A549 (cell line): Measurements from ENCODE around the gene ZNF791. TPM values are rescaled to one million over a fixed set of nuclear protein-coding genes. Genes with fewer than 3 reads are reported as not detected.

Experiments used
- ATAC-seq, 2 experiments: fragments of 200-7000 bp in 1 of 2; fragments of >200 bp in 1 of 2; cut with Nextera tagmentation in 1 of 2; cut with Tn5 transposase in 1 of 2; 3 replicates each; pipeline versions ENCODE4 v1.8.0 to v1.9.1; 2018 to 2020; ENCODE audit warnings: mild to moderate bottlenecking in 1 of 2, moderate library complexity in 1 of 2
- CTCF ChIA-PET: fragments of 300-600 bp; sonication (Branson Sonifier 250); formaldehyde crosslinking; extraction: SDS; loops from one replicate; lab custom pipeline; 2021; ENCODE audit warnings: antibody characterized with exemption, inconsistent platforms; lab: Yijun Ruan, JAX
- POLR2A ChIA-PET: fragments of 350-600 bp; formaldehyde crosslinking; extraction: SDS; loops from one replicate; lab custom pipeline; 2021; ENCODE audit warnings: antibody characterized with exemption, inconsistent platforms; lab: Yijun Ruan, JAX
- DNase-seq, 2 experiments: peaks; one replicate each; pipeline versions ENCODE4 v3.0.0 to v3.0.0-alpha.2; 2011 to 2016; ENCODE audit warnings: low read depth in 1 of 2, low spot score in 1 of 2
- FAIRE-seq: peaks from 2 replicates; lab custom pipeline; 2011; peaks lifted over from hg19 to GRCh38; lab: Jason Lieb, UNC
- H3K27ac ChIP-seq, 2 experiments: fragments of >200 bp; sonication (Bioruptor Twin); formaldehyde crosslinking; 3 replicates each; pipeline ENCODE4 v1.5.1; 2016 to 2017
- H3K4me1 ChIP-seq: fragments of >200 bp; sonication (Bioruptor Twin); formaldehyde crosslinking; 3 replicates; pipeline ENCODE4 v1.6.1; 2016
- H3K4me2 ChIP-seq: fragments of >200 bp; sonication (Bioruptor Twin); formaldehyde crosslinking; 3 replicates; pipeline ENCODE4 v1.6.1; 2016
- H3K4me3 ChIP-seq: fragments of >200 bp; sonication (Bioruptor Twin); formaldehyde crosslinking; 3 replicates; pipeline ENCODE4 v1.5.1; 2016
- H3K9me3 ChIP-seq: fragments of >200 bp; sonication (Bioruptor Twin); formaldehyde crosslinking; 3 replicates; pipeline ENCODE4 v1.6.1; 2016
- FOSB ChIP-seq: fragments of 250-450 bp; sonication (Bioruptor Pico); IDR thresholded peaks from 2 replicates; pipeline ENCODE4 v1.5.0; 2020; ENCODE audit warnings: mild to moderate bottlenecking, moderate library complexity
- GATA3 ChIP-seq: IDR thresholded peaks from 2 replicates; pipeline ENCODE4 v1.6.1; 2012; ENCODE audit warnings: borderline replicate concordance
- HEYL ChIP-seq: fragments of 250-450 bp; sonication (Bioruptor Pico); IDR thresholded peaks from 2 replicates; pipeline ENCODE4 v1.8.0; 2021; ENCODE audit warnings: mild to moderate bottlenecking, moderate library complexity
- HOXB5 ChIP-seq: fragments of 250-450 bp; sonication (Bioruptor Pico); IDR thresholded peaks from 2 replicates; pipeline ENCODE4 v1.5.0; 2020; ENCODE audit warnings: mild to moderate bottlenecking, moderate library complexity
- JUN ChIP-seq, 2 experiments: fragments of >200 bp; sonication (Bioruptor Twin); formaldehyde crosslinking; IDR thresholded peaks; 2 replicates in 1 of 2; 3 replicates in 1 of 2; pipeline ENCODE4 v1.6.1; 2016 to 2017
- JUNB ChIP-seq: fragments of >200 bp; sonication (Bioruptor Twin); formaldehyde crosslinking; IDR thresholded peaks from 2 replicates; pipeline ENCODE4 v1.6.1; 2016
- KDM1A ChIP-seq: fragments of 200-600 bp; sonication (generic); IDR thresholded peaks from 2 replicates; pipeline ENCODE4 v1.6.1; 2016; ENCODE audit warnings: low read depth, mild to moderate bottlenecking
- MAFK ChIP-seq: fragments of 450-650 bp; IDR thresholded peaks from 2 replicates; pipeline ENCODE4 v1.6.1; 2014; ENCODE audit not compliant: partially characterized antibody
- PHF8 ChIP-seq: fragments of 200-600 bp; sonication (generic); IDR thresholded peaks from 2 replicates; pipeline ENCODE4 v1.6.1; 2016; ENCODE audit warnings: low read depth, mild to moderate bottlenecking, antibody characterized with exemption, moderate library complexity, borderline replicate concordance
- POLR2AphosphoS2 ChIP-seq: conservative IDR thresholded peaks from 2 replicates; pipeline ENCODE4 v1.6.1; 2012; ENCODE audit warnings: low read length, improper control_type of control experiment, inconsistent platforms
- RAD21 ChIP-seq, 2 experiments: fragments of >200 bp in 1 of 2; sonication (Bioruptor Twin) in 1 of 2; formaldehyde crosslinking in 1 of 2; IDR thresholded peaks in 1 of 2; conservative IDR thresholded peaks in 1 of 2; 2 replicates in 1 of 2; 3 replicates in 1 of 2; pipeline ENCODE4 v1.6.1; 2012 to 2018; ENCODE audit warnings: inconsistent platforms in 1 of 2
- RARB ChIP-seq: fragments of 250-450 bp; sonication (Bioruptor Pico); IDR thresholded peaks from 2 replicates; pipeline ENCODE4 v1.8.0; 2021; ENCODE audit warnings: mild to moderate bottlenecking, moderate library complexity
- RFX5 ChIP-seq: fragments of 450-650 bp; IDR thresholded peaks from 2 replicates; pipeline ENCODE4 v1.7.1; 2014; ENCODE audit warnings: antibody characterized with exemption, mild to moderate bottlenecking, moderate library complexity
- TFCP2L1 ChIP-seq: fragments of 250-450 bp; sonication (Bioruptor Pico); IDR thresholded peaks from 2 replicates; pipeline ENCODE4 v1.5.0; 2021; ENCODE audit warnings: mild to moderate bottlenecking
- TP53 ChIP-seq: fragments of 250-450 bp; sonication (Bioruptor Pico); IDR thresholded peaks from 2 replicates; pipeline ENCODE4 v1.5.0; 2021; ENCODE audit warnings: mild to moderate bottlenecking, moderate library complexity
- ZNF302 ChIP-seq: fragments of 250-450 bp; sonication (Bioruptor Pico); IDR thresholded peaks from 2 replicates; pipeline ENCODE4 v1.9.0; 2021; ENCODE audit warnings: inconsistent platforms, mild to moderate bottlenecking, moderate library complexity
- ZSCAN20 ChIP-seq: fragments of 250-450 bp; sonication (Bioruptor Pico); IDR thresholded peaks from 2 replicates; pipeline ENCODE4 v1.8.0; 2022; ENCODE audit warnings: mild to moderate bottlenecking, moderate library complexity
- WGBS: methylation state at CpG from one replicate; pipeline ENCODE4 v1.1.6; 2017; ENCODE audit errors: missing lambda C conversion rate; 5-methylcytosine and 5-hydroxymethylcytosine counted together
- polyA plus RNA-seq, 4 experiments: library from polyadenylated mRNA; depleted of rRNA in 3 of 4; stranded (reverse); fragments of >200 nt; fragmentation: RNase III in 1 of 4; extraction: RNeasy Plus Mini Kit Qiagen cat#74134 plus additional on column Dnase treatment in 1 of 4; gene quantifications; 2 replicates in 3 of 4; 3 replicates in 1 of 4; pipeline ENCODE4 v1.2.3, GENCODE V29; 2011 to 2017
- TF ChIP-seq, protein P1 (sequence below): fragments of 450-650 bp; IDR thresholded peaks from 2 replicates; pipeline ENCODE4 v1.6.1; 2014; ENCODE audit warnings: antibody characterized with exemption
- TF ChIP-seq, protein P2 (sequence below): fragments of >200 bp; sonication (Bioruptor Twin); formaldehyde crosslinking; IDR thresholded peaks from 2 replicates; pipeline ENCODE4 v1.6.1; 2016
- TF ChIP-seq, protein P3 (sequence below): IDR thresholded peaks from 2 replicates; pipeline ENCODE4 v1.6.1; 2012; ENCODE audit warnings: low read depth, borderline replicate concordance

Gene ZNF791
- polyA plus RNA-seq, 2 of the 4 experiments (the other 2 are of a cell fraction) = 4.5 to 7.1 TPM

DNA sequence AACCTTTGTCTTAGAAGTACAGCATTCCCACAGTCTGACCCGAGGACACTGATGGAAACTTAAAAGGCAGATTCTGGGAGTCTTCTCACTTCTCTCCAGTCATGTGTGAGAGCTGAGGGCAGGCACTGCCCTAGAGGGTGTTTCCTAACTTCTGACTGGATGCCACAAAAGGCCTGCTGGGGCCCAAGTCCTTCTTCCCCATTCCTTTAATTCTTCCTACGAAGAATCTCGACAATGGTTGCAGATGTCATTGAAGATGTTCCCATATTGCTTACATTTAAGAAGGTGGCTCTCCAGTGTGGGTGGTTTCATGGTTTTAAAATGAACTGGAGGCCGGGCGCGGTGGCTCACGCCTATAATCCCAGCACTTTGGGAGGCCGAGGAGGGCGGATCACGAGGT lies 32.1 kb upstream of the ZNF791 start:
- FAIRE-seq (no peak), ATAC-seq (no peak), DNase-seq (no peak)
- peaks cover 76% of the 10 kb centered on the region for H3K9me3 ChIP-seq
- ChIA-PET POLR2A (no interaction called here), CTCF (no interaction called here)
- TF ChIP-seq PHF8 = no peak
- no peak for TF ChIP-seq FOSB (CRISPR knock-in tag)
- TF ChIP-seq HOXB5 = no peak
- no peak overlapping the region for H3K4me3 ChIP-seq
- no peak overlapping the region for H3K27ac ChIP-seq
- WGBS = 93% methylated on average over 10 of the region's 10 CpGs
- H3K4me1 ChIP-seq = no peaks in the 10 kb centered on the region
- H3K4me2 ChIP-seq = no peak overlapping the region

DNA sequence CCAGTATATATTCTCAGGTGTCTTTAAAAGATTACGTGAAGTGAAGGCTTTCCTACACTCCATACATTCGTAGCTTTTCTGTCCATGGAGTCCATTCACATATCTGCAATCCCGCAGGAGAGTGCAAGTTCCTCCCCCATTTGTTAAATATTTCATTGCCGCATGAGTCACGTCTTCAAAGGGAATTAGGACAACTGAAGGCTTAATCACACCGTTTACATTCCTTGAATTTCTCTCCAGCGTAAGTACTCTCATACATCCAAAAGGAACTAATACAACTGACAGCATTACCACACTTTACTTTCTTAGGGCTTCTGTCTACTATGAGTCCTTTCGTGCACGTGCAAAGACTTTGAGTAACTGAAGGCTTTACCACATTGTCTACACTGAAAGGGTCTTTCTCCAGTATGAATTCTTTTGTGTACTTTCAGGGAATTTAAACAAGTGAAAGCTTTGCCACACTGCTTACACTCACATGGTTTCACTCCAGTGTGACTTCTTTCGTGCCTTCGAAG lies 30.5 kb upstream of the ZNF791 start:
- no peak for FAIRE-seq
- POLR2A ChIA-PET = no interaction called here
- DNase-seq = no peak
- Histone ChIP-seq H3K4me2 (no peak overlapping the region), H3K4me1 (no peaks in the 10 kb centered on the region), H3K27ac (no peak overlapping the region)
- TF ChIP-seq HEYL = no peak
- TF ChIP-seq POLR2AphosphoS2 = no peak
- no peak for TF ChIP-seq JUN (IDR thresholded peaks at IDR 0.05)
- no peak for TF ChIP-seq GATA3
- TF ChIP-seq, all 56 proteins: peak for 0
- ATAC-seq = no peak
- Histone ChIP-seq H3K4me3 (no peak overlapping the region), H3K9me3 (peaks cover 69% of the 10 kb centered on the region)
- 68% methylated on average over 11 of the region's 11 CpGs for WGBS
- CTCF ChIA-PET = no interaction called here

DNA sequence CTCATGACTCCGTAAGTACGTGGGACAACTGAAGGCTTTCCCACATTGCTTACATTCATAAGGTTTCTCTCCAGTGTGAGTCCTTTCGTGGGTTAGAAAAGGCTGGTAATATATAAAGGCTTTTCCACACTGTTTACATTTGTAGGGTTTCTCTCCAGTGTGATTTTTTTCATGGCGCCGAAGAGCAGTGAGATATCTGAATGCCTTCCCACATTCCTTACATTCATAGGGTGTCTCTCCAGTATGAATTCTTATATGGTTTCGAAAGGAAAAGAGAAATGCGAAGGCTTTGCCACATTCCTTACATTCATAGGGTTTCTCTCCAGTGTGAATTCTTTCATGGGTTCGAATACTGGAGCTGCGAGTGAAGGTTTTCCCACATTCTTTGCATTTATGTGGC lies 29.6 kb upstream of the ZNF791 start:
- no peak for TF ChIP-seq TFCP2L1 (CRISPR knock-in tag)
- no peak for TF ChIP-seq KDM1A
- TF ChIP-seq, protein P1, sequence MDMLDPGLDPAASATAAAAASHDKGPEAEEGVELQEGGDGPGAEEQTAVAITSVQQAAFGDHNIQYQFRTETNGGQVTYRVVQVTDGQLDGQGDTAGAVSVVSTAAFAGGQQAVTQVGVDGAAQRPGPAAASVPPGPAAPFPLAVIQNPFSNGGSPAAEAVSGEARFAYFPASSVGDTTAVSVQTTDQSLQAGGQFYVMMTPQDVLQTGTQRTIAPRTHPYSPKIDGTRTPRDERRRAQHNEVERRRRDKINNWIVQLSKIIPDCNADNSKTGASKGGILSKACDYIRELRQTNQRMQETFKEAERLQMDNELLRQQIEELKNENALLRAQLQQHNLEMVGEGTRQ = no peak
- CTCF ChIA-PET = interaction anchor here (0.5 to 1.0 kb wide), 2 partner anchors 20 to 184 kb away, joined by 3 read pairs; no protein-coding TSS in a partner anchor
- DNase-seq (no peak), FAIRE-seq (no peak), ATAC-seq (no peak)
- POLR2A ChIA-PET = no interaction called here
- WGBS = 89% methylated on average over 9 of the region's 9 CpGs
- H3K4me3 ChIP-seq = no peak overlapping the region
- no peak overlapping the region for H3K4me2 ChIP-seq
- H3K27ac ChIP-seq = no peak overlapping the region
- H3K4me1 ChIP-seq = no peaks in the 10 kb centered on the region
- peaks cover 61% of the 10 kb centered on the region for H3K9me3 ChIP-seq

DNA sequence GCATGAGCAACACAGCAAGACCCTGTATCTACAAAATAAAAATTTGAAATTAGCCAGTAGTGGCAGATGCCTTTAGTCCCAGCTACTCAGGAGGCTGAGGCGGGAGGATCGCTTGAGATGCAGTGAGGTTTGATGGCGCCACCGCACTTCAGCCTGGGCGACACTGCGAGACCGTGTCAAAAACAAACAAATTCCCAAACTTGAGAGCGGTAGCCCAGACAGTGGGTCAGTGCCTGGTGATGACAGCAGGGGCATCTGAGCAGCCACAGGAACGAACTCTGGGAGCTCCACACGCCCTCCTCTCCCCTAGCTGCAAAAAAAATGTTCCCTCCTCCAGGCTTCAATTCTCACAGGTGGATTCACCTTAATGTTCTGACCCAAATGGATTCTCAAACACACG lies 14.2 kb upstream of the ZNF791 start:
- CTCF ChIA-PET = no interaction called here
- Histone ChIP-seq H3K4me1 (no peaks in the 10 kb centered on the region), H3K9me3 (no peaks in the 10 kb centered on the region; the same call in 2 of the 3 replicates), H3K4me2 (no peak overlapping the region)
- ATAC-seq = no peak
- TF ChIP-seq FOSB (CRISPR knock-in tag) (no peak), RFX5 (no peak), JUNB (no peak), ZNF302 (CRISPR knock-in tag) (no peak), RAD21 (conservative IDR thresholded peaks at IDR 0.05 in 1 of 2, IDR thresholded peaks at IDR 0.05 in 1 of 2) (no peak), RARB (CRISPR knock-in tag) (no peak), ZSCAN20 (no peak), MAFK (no peak), TP53 (CRISPR knock-in tag) (no peak)
- TF ChIP-seq, protein P2, sequence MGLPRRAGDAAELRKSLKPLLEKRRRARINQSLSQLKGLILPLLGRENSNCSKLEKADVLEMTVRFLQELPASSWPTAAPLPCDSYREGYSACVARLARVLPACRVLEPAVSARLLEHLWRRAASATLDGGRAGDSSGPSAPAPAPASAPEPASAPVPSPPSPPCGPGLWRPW = no peak
- TF ChIP-seq, protein P1 = no peak
- TF ChIP-seq, protein P3, sequence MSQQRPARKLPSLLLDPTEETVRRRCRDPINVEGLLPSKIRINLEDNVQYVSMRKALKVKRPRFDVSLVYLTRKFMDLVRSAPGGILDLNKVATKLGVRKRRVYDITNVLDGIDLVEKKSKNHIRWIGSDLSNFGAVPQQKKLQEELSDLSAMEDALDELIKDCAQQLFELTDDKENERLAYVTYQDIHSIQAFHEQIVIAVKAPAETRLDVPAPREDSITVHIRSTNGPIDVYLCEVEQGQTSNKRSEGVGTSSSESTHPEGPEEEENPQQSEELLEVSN = no peak
- TF ChIP-seq, all 56 proteins: peak for 0
- FAIRE-seq = no peak
- no peak for DNase-seq
- Histone ChIP-seq H3K27ac (no peak overlapping the region), H3K4me3 (no peak overlapping the region)
- POLR2A ChIA-PET = no interaction called here
- WGBS = 90% methylated on average over 11 of the region's 11 CpGs
